ENCODE results near the gene TNNI3K. TPM values are rescaled to one million over a fixed set of nuclear protein-coding genes. Genes with fewer than 3 reads are reported as not detected.

Gene TNNI3K
- polyA plus RNA-seq, 1 of the 3 experiments (the other 2 are of a cell fraction), result 0.31 TPM

- no peaks in the 10 kb centered on the region for H4K20me1 ChIP-seq (ENCODE audit: insufficient read depth)
- no peak overlapping the region for H3K4me3 ChIP-seq (ENCODE audit: low read depth in 2 of 2, low read length in 1 of 2)
- no peaks in the 10 kb centered on the region for H3F3A ChIP-seq (replicated peaks; ENCODE audit: insufficient read depth)
- WGBS (ENCODE audit: low lambda C conversion rate), result 42% methylated on average over 6 of the region's 6 CpGs
- no peak for DNase-seq
- no peaks in the 10 kb centered on the region for H3K9me2 ChIP-seq
- no peaks in the 10 kb centered on the region for H3K4me1 ChIP-seq (ENCODE audit: control insufficient read depth in 1 of 2, insufficient read depth in 2 of 2, low read depth in 1 of 2, low read length in 1 of 2)
- no peaks in the 10 kb centered on the region for H3K27me3 ChIP-seq (ENCODE audit: insufficient read depth)
- no peaks in the 10 kb centered on the region for H3K79me2 ChIP-seq (ENCODE audit: insufficient read depth)
- no peak overlapping the region for H3K4me2 ChIP-seq
- POLR2A ChIA-PET, result no interaction called here
- no peak overlapping the region for H3K27ac ChIP-seq (ENCODE audit: low read depth in 2 of 2, low read length in 1 of 2)
- H2AFZ ChIP-seq (ENCODE audit: low read depth), result no peak overlapping the region
- H3K9ac ChIP-seq, result no peak overlapping the region
- no peaks in the 10 kb centered on the region for H3K9me3 ChIP-seq
- no peak for TF ChIP-seq POLR2AphosphoS5 (IDR thresholded peaks at IDR 0.05; ENCODE audit: low read depth, low read length)
- TF ChIP-seq TCF12 (IDR thresholded peaks at IDR 0.05), result no peak
- TF ChIP-seq MEF2A (IDR thresholded peaks at IDR 0.05; ENCODE audit: borderline replicate concordance, low read depth), result no peak
- no peak for TF ChIP-seq JUND (IDR thresholded peaks at IDR 0.05)
- no peak for TF ChIP-seq MXI1 (IDR thresholded peaks at IDR 0.05; ENCODE audit: low read depth, low read length)
- no peak for TF ChIP-seq PBX3 (IDR thresholded peaks at IDR 0.05)
- TF ChIP-seq SIN3A (IDR thresholded peaks at IDR 0.05; ENCODE audit: borderline replicate concordance, low read depth, low read length), result no peak
- no peak for TF ChIP-seq ZBTB33 (IDR thresholded peaks at IDR 0.05; ENCODE audit: borderline replicate concordance, low read depth)
- no peak for TF ChIP-seq RXRA (IDR thresholded peaks at IDR 0.05; ENCODE audit: borderline replicate concordance, low read depth)
- CTCF ChIA-PET, result interaction anchor here (0.8 to 1.1 kb wide), 2 partner anchors 29 to 206 kb away, joined by 3 to 4 read pairs; no protein-coding TSS in a partner anchor
- H3K36me3 ChIP-seq (replicated peaks in 1 of 2; ENCODE audit: control insufficient read depth in 1 of 2, insufficient read depth in 2 of 2, low read length in 1 of 2), result no peaks in the 10 kb centered on the region
These were observed 239.4 kb downstream of the TNNI3K start for GRCh38 chr1:74474585-74474984.

- no peaks in the 10 kb centered on the region; a peak in 1 of 4 replicates for H3K4me1 ChIP-seq (ENCODE audit: control insufficient read depth in 1 of 2, insufficient read depth in 2 of 2, low read depth in 1 of 2, low read length in 1 of 2)
- H3K27me3 ChIP-seq (ENCODE audit: insufficient read depth), result no peaks in the 10 kb centered on the region
- no peak overlapping the region for H3K27ac ChIP-seq (ENCODE audit: low read depth in 2 of 2, low read length in 1 of 2)
- H3K79me2 ChIP-seq (ENCODE audit: insufficient read depth), result no peaks in the 10 kb centered on the region
- H3K9me3 ChIP-seq, result no peaks in the 10 kb centered on the region
- H3K4me2 ChIP-seq, result no peak overlapping the region
- DNase-seq, result no peak
- no peak for TF ChIP-seq TEAD4 (IDR thresholded peaks at IDR 0.05; ENCODE audit: borderline replicate concordance, insufficient read depth)
- TF ChIP-seq RCOR1 (IDR thresholded peaks at IDR 0.05; ENCODE audit: low read length), result no peak
- TF ChIP-seq FOXJ3 (CRISPR knock-in tag; IDR thresholded peaks at IDR 0.05), result no peak
- TF ChIP-seq POLR2AphosphoS5 (IDR thresholded peaks at IDR 0.05; ENCODE audit: low read depth, low read length), result no peak
- no peak for TF ChIP-seq RFX5 (IDR thresholded peaks at IDR 0.05; ENCODE audit: low read length)
- TF ChIP-seq CHD2 (IDR thresholded peaks at IDR 0.05; ENCODE audit: low read length, partially characterized antibody), result no peak
- no peak for TF ChIP-seq TAF1 (IDR thresholded peaks at IDR 0.05; ENCODE audit: borderline replicate concordance, low read depth, low read length)
- TF ChIP-seq YY1 (IDR thresholded peaks at IDR 0.05; ENCODE audit: low read depth), result no peak
- no peak for TF ChIP-seq RAD21 (IDR thresholded peaks at IDR 0.05; ENCODE audit: low read length)
- TF ChIP-seq, protein P1, sequence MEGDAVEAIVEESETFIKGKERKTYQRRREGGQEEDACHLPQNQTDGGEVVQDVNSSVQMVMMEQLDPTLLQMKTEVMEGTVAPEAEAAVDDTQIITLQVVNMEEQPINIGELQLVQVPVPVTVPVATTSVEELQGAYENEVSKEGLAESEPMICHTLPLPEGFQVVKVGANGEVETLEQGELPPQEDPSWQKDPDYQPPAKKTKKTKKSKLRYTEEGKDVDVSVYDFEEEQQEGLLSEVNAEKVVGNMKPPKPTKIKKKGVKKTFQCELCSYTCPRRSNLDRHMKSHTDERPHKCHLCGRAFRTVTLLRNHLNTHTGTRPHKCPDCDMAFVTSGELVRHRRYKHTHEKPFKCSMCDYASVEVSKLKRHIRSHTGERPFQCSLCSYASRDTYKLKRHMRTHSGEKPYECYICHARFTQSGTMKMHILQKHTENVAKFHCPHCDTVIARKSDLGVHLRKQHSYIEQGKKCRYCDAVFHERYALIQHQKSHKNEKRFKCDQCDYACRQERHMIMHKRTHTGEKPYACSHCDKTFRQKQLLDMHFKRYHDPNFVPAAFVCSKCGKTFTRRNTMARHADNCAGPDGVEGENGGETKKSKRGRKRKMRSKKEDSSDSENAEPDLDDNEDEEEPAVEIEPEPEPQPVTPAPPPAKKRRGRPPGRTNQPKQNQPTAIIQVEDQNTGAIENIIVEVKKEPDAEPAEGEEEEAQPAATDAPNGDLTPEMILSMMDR (IDR thresholded peaks at IDR 0.05), result no peak
- no peak for TF ChIP-seq TCF12 (IDR thresholded peaks at IDR 0.05)
- no peak for TF ChIP-seq FOXM1 (IDR thresholded peaks at IDR 0.05; ENCODE audit: low read depth)
- no peak for TF ChIP-seq JUND (IDR thresholded peaks at IDR 0.05)
- TF ChIP-seq SIN3A (IDR thresholded peaks at IDR 0.05; ENCODE audit: borderline replicate concordance, low read depth, low read length), result no peak
- TF ChIP-seq EZH2phosphoT487 (IDR thresholded peaks at IDR 0.05; ENCODE audit: borderline replicate concordance, low read depth), result no peak
- TF ChIP-seq FOSL2 (IDR thresholded peaks at IDR 0.05; ENCODE audit: borderline replicate concordance, low read depth), result no peak
- no peaks in the 10 kb centered on the region for H3K36me3 ChIP-seq (replicated peaks in 1 of 2; ENCODE audit: control insufficient read depth in 1 of 2, insufficient read depth in 2 of 2, low read length in 1 of 2)
- 39% methylated on average over 2 of the region's 2 CpGs for WGBS (ENCODE audit: low lambda C conversion rate)
- no peak overlapping the region for H3K9ac ChIP-seq
- ChIA-PET CTCF (interaction anchor here (0.6 kb wide), 1 partner anchor 10 kb away, joined by 3 read pairs; no protein-coding TSS in a partner anchor), POLR2A (no interaction called here)
- no peaks in the 10 kb centered on the region for H4K20me1 ChIP-seq (ENCODE audit: insufficient read depth)
- no peak overlapping the region for H3K4me3 ChIP-seq (ENCODE audit: low read depth in 2 of 2, low read length in 1 of 2)
- H3K9me2 ChIP-seq, result no peaks in the 10 kb centered on the region
- no peaks in the 10 kb centered on the region for H3F3A ChIP-seq (replicated peaks; ENCODE audit: insufficient read depth)
- H2AFZ ChIP-seq (ENCODE audit: low read depth), result no peak overlapping the region
These were observed 243.8 kb downstream of the TNNI3K start for GRCh38 chr1:74478979-74479378.

Data from SK-N-SH (cell line).